Activated CD8-positive, alpha-beta memory T cell treated with anti-CD3 and anti-CD28 coated beads, Interleukin-2, amount 10 ng/mL, durations not matched to agents 7 days and 5 days (primary cell): ENCODE data around the gene UQCC2. TPM values are rescaled to one million over a fixed set of nuclear protein-coding genes. Genes with fewer than 3 reads are reported as not detected.
A peak's percentile ranks its signal among the peaks of the same experiment; 100 is the strongest.

ENCODE experiments used
- ATAC-seq: fragments of 150-1000 bp; cut with Tn5 transposase; one replicate; pipeline ENCODE4 v1.10.0; 2021; ENCODE audit warnings: moderate library complexity
- CTCF ChIA-PET: fragments of 350-600 bp; sonication (Branson Sonifier 250); formaldehyde crosslinking; loops from one replicate; lab custom pipeline; 2021; ENCODE audit warnings: antibody characterized with exemption; lab: Charles Lee
- DNase-seq: peaks from one replicate; pipeline ENCODE4 v3.0.0-alpha.2; 2020
- H3K27ac Mint-ChIP-seq: one replicate; pipeline ENCODE4 v1.8.0; 2021; ENCODE audit warnings: mild to moderate bottlenecking, mixed read lengths
- H3K27me3 Mint-ChIP-seq: one replicate; pipeline ENCODE4 v1.8.0; 2021; ENCODE audit warnings: mixed read lengths
- H3K36me3 Mint-ChIP-seq: one replicate; pipeline ENCODE4 v1.8.0; 2021; ENCODE audit warnings: mild to moderate bottlenecking, mixed read lengths
- H3K4me1 Mint-ChIP-seq: one replicate; pipeline ENCODE4 v1.8.0; 2021; ENCODE audit warnings: mixed read lengths
- H3K4me3 Mint-ChIP-seq: one replicate; pipeline ENCODE4 v1.8.0; 2021; ENCODE audit warnings: mild to moderate bottlenecking, moderate library complexity, mixed read lengths
- H3K9me3 Mint-ChIP-seq: one replicate; pipeline ENCODE4 v1.8.0; 2022; ENCODE audit warnings: low read depth, mixed read lengths
- total RNA-seq, 2 experiments: library from RNA; stranded (reverse); gene quantifications; one replicate each; pipeline ENCODE4 v1.2.3, GENCODE V29; 2021

UQCC2 gene
- total RNA-seq, 2 experiments from 2014 or later = 94.8 to 108 TPM

- ATAC-seq (no peak), DNase-seq (no peak)
- CTCF ChIA-PET = interaction anchor here (1.5 to 2.9 kb wide), 4 partner anchors 16 to 110 kb away, joined by 3 to 13 read pairs (median 7); partner anchors contain the start of genes ITPR3 and UQCC2
- H3K9me3 Mint-ChIP-seq = no peaks in the 10 kb centered on the region
- H3K4me3 Mint-ChIP-seq = no peak overlapping the region
- H3K27ac Mint-ChIP-seq = peak overlapping the region; percentile 84
- peaks cover 42% of the 10 kb centered on the region for H3K36me3 Mint-ChIP-seq
- no peaks in the 10 kb centered on the region for H3K27me3 Mint-ChIP-seq
- peaks cover 78% of the 10 kb centered on the region for H3K4me1 Mint-ChIP-seq
Measured at GRCh38 chr6:33695451-33695887, 16.0 kb downstream of the UQCC2 start.

- Mint-ChIP-seq H3K27me3 (no peaks in the 10 kb centered on the region), H3K4me3 (no peak overlapping the region), H3K36me3 (peaks cover 42% of the 10 kb centered on the region), H3K27ac (peak overlapping the region; percentile 84), H3K4me1 (peaks cover 73% of the 10 kb centered on the region), H3K9me3 (no peaks in the 10 kb centered on the region)
- CTCF ChIA-PET = interaction anchor here (0.5 to 2.6 kb wide), 6 partner anchors 8 to 386 kb away, joined by 3 to 15 read pairs (median 6); partner anchors contain the start of genes ITPR3 and UQCC2
- no peak for ATAC-seq
- no peak for DNase-seq
Measured at GRCh38 chr6:33694977-33695376, 16.5 kb downstream of the UQCC2 start.

- Mint-ChIP-seq H3K27ac (peak overlapping the region; percentile 84), H3K27me3 (no peaks in the 10 kb centered on the region), H3K4me3 (no peak overlapping the region), H3K9me3 (no peaks in the 10 kb centered on the region), H3K36me3 (peaks cover 41% of the 10 kb centered on the region), H3K4me1 (peaks cover 69% of the 10 kb centered on the region)
- CTCF ChIA-PET = interaction anchor here (0.5 to 2.6 kb wide), 6 partner anchors 8 to 385 kb away, joined by 3 to 15 read pairs (median 6); partner anchors contain the start of genes ITPR3 and UQCC2
- ATAC-seq (peak; percentile 40), DNase-seq (peak; percentile 63)
Measured at GRCh38 chr6:33694401-33694931, 17.0 kb downstream of the UQCC2 start.

- Mint-ChIP-seq H3K27me3 (no peaks in the 10 kb centered on the region), H3K4me3 (no peak overlapping the region), H3K4me1 (peaks cover 63% of the 10 kb centered on the region), H3K9me3 (no peaks in the 10 kb centered on the region), H3K27ac (peak overlapping the region; percentile 91), H3K36me3 (peaks cover 43% of the 10 kb centered on the region)
- CTCF ChIA-PET = interaction anchor here (0.8 to 2.6 kb wide), 6 partner anchors 9 to 646 kb away, joined by 3 to 15 read pairs (median 4); partner anchors contain the start of genes ITPR3 and UQCC2
- ATAC-seq = no peak
- DNase-seq = no peak
Measured at GRCh38 chr6:33693186-33694105, 18.1 kb downstream of the UQCC2 start.

GRCh38 chr6:33692760-33693158 lies 18.7 kb downstream of the UQCC2 start:
- Mint-ChIP-seq H3K27me3 (no peaks in the 10 kb centered on the region), H3K36me3 (peaks cover 43% of the 10 kb centered on the region), H3K27ac (peak overlapping the region; percentile 91), H3K9me3 (no peaks in the 10 kb centered on the region), H3K4me3 (peak overlapping the region; percentile 19), H3K4me1 (peaks cover 63% of the 10 kb centered on the region)
- ATAC-seq (peak; percentile 83), DNase-seq (peak; percentile 89)
- CTCF ChIA-PET = interaction anchor here (0.8 to 2.6 kb wide), 3 partner anchors 18 to 645 kb away, joined by 3 to 15 read pairs (median 3); partner anchors contain the start of gene UQCC2

GRCh38 chr6:33692078-33692759 lies 19.3 kb downstream of the UQCC2 start:
- peak overlapping the region; percentile 91 for H3K27ac Mint-ChIP-seq
- H3K9me3 Mint-ChIP-seq = no peaks in the 10 kb centered on the region
- H3K36me3 Mint-ChIP-seq = peaks cover 40% of the 10 kb centered on the region
- no peaks in the 10 kb centered on the region for H3K27me3 Mint-ChIP-seq
- peak; percentile 3 for ATAC-seq
- H3K4me1 Mint-ChIP-seq = peaks cover 58% of the 10 kb centered on the region
- H3K4me3 Mint-ChIP-seq = peak overlapping the region; percentile 19
- no peak for DNase-seq
- CTCF ChIA-PET = interaction anchor here (0.8 to 2.6 kb wide), 3 partner anchors 19 to 644 kb away, joined by 3 to 15 read pairs (median 3); partner anchors contain the start of gene UQCC2

- Mint-ChIP-seq H3K27ac (peak overlapping the region; percentile 69), H3K9me3 (no peaks in the 10 kb centered on the region), H3K36me3 (peaks cover 41% of the 10 kb centered on the region), H3K4me1 (peaks cover 52% of the 10 kb centered on the region), H3K4me3 (no peak overlapping the region), H3K27me3 (no peaks in the 10 kb centered on the region)
- DNase-seq (no peak), ATAC-seq (no peak)
- CTCF ChIA-PET = interaction anchor here (1.6 kb wide), 1 partner anchor 9 kb away, joined by 5 read pairs; no protein-coding TSS in a partner anchor
Measured at GRCh38 chr6:33691456-33692077, 19.9 kb downstream of the UQCC2 start.

- no peak overlapping the region for H3K4me3 Mint-ChIP-seq
- no peaks in the 10 kb centered on the region for H3K9me3 Mint-ChIP-seq
- peaks cover 44% of the 10 kb centered on the region for H3K4me1 Mint-ChIP-seq
- no peaks in the 10 kb centered on the region for H3K27me3 Mint-ChIP-seq
- DNase-seq = no peak
- CTCF ChIA-PET = interaction anchor here (1.3 to 1.6 kb wide), 2 partner anchors 10 to 106 kb away, joined by 4 to 5 read pairs; no protein-coding TSS in a partner anchor
- no peak for ATAC-seq
- peak overlapping the region; percentile 50 for H3K27ac Mint-ChIP-seq
- H3K36me3 Mint-ChIP-seq = peaks cover 41% of the 10 kb centered on the region
Measured at GRCh38 chr6:33690766-33691165, 20.7 kb downstream of the UQCC2 start.

GRCh38 chr6:33689879-33690278 lies 21.6 kb downstream of the UQCC2 start:
- DNase-seq = no peak
- peaks cover 45% of the 10 kb centered on the region for H3K36me3 Mint-ChIP-seq
- H3K4me1 Mint-ChIP-seq = peaks cover 36% of the 10 kb centered on the region
- CTCF ChIA-PET = interaction anchor here (1.3 to 1.6 kb wide), 2 partner anchors 11 to 105 kb away, joined by 4 to 5 read pairs; no protein-coding TSS in a partner anchor
- H3K4me3 Mint-ChIP-seq = no peak overlapping the region
- ATAC-seq = no peak
- no peak overlapping the region for H3K27ac Mint-ChIP-seq
- no peaks in the 10 kb centered on the region for H3K9me3 Mint-ChIP-seq
- no peaks in the 10 kb centered on the region for H3K27me3 Mint-ChIP-seq

GRCh38 chr6:33689148-33689494 lies 22.4 kb downstream of the UQCC2 start:
- no peak overlapping the region for H3K27ac Mint-ChIP-seq
- H3K9me3 Mint-ChIP-seq = no peaks in the 10 kb centered on the region
- no peaks in the 10 kb centered on the region for H3K27me3 Mint-ChIP-seq
- no peak overlapping the region for H3K4me3 Mint-ChIP-seq
- ATAC-seq = no peak
- no peak for DNase-seq
- peaks cover 28% of the 10 kb centered on the region for H3K4me1 Mint-ChIP-seq
- CTCF ChIA-PET = no interaction called here
- H3K36me3 Mint-ChIP-seq = peaks cover 39% of the 10 kb centered on the region

GRCh38 chr6:33688451-33689147 lies 22.9 kb downstream of the UQCC2 start:
- H3K36me3 Mint-ChIP-seq = peaks cover 37% of the 10 kb centered on the region
- no peak for DNase-seq
- no peaks in the 10 kb centered on the region for H3K27me3 Mint-ChIP-seq
- no peak overlapping the region for H3K27ac Mint-ChIP-seq
- H3K9me3 Mint-ChIP-seq = no peaks in the 10 kb centered on the region
- CTCF ChIA-PET = no interaction called here
- no peak overlapping the region for H3K4me3 Mint-ChIP-seq
- peaks cover 28% of the 10 kb centered on the region for H3K4me1 Mint-ChIP-seq
- no peak for ATAC-seq

GRCh38 chr6:33688006-33688405 lies 23.5 kb downstream of the UQCC2 start:
- Mint-ChIP-seq H3K27me3 (no peaks in the 10 kb centered on the region), H3K4me1 (peaks cover 28% of the 10 kb centered on the region), H3K27ac (no peak overlapping the region), H3K9me3 (no peaks in the 10 kb centered on the region), H3K36me3 (peaks cover 37% of the 10 kb centered on the region), H3K4me3 (no peak overlapping the region)
- no peak for ATAC-seq
- no peak for DNase-seq
- CTCF ChIA-PET = interaction anchor here (1.1 kb wide), 1 partner anchor 23 kb away, joined by 3 read pairs; the partner anchor contains the start of gene UQCC2
